ENCODE results near the gene CLRN1.

- no peak for TF ChIP-seq CTCF (IDR thresholded peaks at IDR 0.05)
- no peak for TF ChIP-seq POLR2A (IDR thresholded peaks at IDR 0.05)
- no peak for TF ChIP-seq EP300 (IDR thresholded peaks at IDR 0.05)
- TF ChIP-seq POLR2AphosphoS5 (IDR thresholded peaks at IDR 0.05): no peak
Observed at GRCh38 chr3:150920236-150920635, 52.3 kb downstream of the CLRN1 start.
